GM18507 (cell line): ENCODE measurements around the gene SEC24D.
A peak's percentile ranks its signal among the peaks of the same experiment; 100 is the strongest.

ENCODE experiments used
- DNase-seq: peaks from one replicate; pipeline ENCODE4 v3.0.0; 2011; ENCODE audit warnings: low read depth; ENCODE audit not compliant: insufficient read length; ENCODE audit errors: extremely low spot score
- FAIRE-seq: peaks from 2 replicates; lab custom pipeline; 2011; peaks lifted over from hg19 to GRCh38; lab: Jason Lieb, UNC

Gene SEC24D

GRCh38 chr4:118734491-118735205 is 101.3 kb downstream of the SEC24D start:
- DNase-seq = no peak
- no peak for FAIRE-seq

- FAIRE-seq (no peak), DNase-seq (no peak)
These were observed 103.2 kb downstream of the SEC24D start for GRCh38 chr4:118732591-118733330.

- DNase-seq = no peak
- no peak for FAIRE-seq
These were observed 105.2 kb downstream of the SEC24D start for GRCh38 chr4:118730683-118731082.

GRCh38 chr4:118729287-118730286 is 106.3 kb downstream of the SEC24D start:
- DNase-seq (no peak), FAIRE-seq (no peak)

GRCh38 chr4:118727360-118727759 is 108.6 kb downstream of the SEC24D start:
- FAIRE-seq (no peak), DNase-seq (no peak)

- DNase-seq (no peak), FAIRE-seq (no peak)
These were observed 112.6 kb downstream of the SEC24D start for GRCh38 chr4:118723369-118723768.

GRCh38 chr4:118721752-118722151 is 114.2 kb downstream of the SEC24D start:
- FAIRE-seq (no peak), DNase-seq (no peak)

GRCh38 chr4:118718511-118719170 is 117.3 kb downstream of the SEC24D start:
- FAIRE-seq = no peak

GRCh38 chr4:118716304-118716703 is 119.6 kb downstream of the SEC24D start:
- FAIRE-seq (no peak), DNase-seq (no peak)

More at GRCh38 chr4:118718511-118719170, 117.3 kb downstream of the SEC24D start:
- no peak for DNase-seq

GRCh38 chr4:118714682-118715081 is 121.2 kb downstream of the SEC24D start:
- DNase-seq (no peak), FAIRE-seq (no peak)

GRCh38 chr4:118712872-118713271 is 123.1 kb downstream of the SEC24D start:
- no peak for DNase-seq
- no peak for FAIRE-seq

GRCh38 chr4:118711052-118711451 is 124.9 kb downstream of the SEC24D start:
- no peak for DNase-seq
- no peak for FAIRE-seq

- DNase-seq (no peak), FAIRE-seq (no peak)
These were observed 132.8 kb downstream of the SEC24D start for GRCh38 chr4:118703118-118703517.

GRCh38 chr4:118684873-118685811 is 150.8 kb downstream of the SEC24D start, which contains the start of gene METTL14:
TSS of gene METTL14 (plus strand) at chr4:118685392. CDS start at chr4:118685535, 143 bp downstream.
- peak; percentile 77 for DNase-seq
- peak; percentile 93 for FAIRE-seq

- DNase-seq (no peak), FAIRE-seq (peak; percentile 53)
These were observed 152.4 kb downstream of the SEC24D start for GRCh38 chr4:118683513-118683912.

- no peak for FAIRE-seq
- DNase-seq = no peak
These were observed 153.0 kb downstream of the SEC24D start for GRCh38 chr4:118682928-118683327.

- DNase-seq (no peak), FAIRE-seq (no peak)
These were observed 155.1 kb downstream of the SEC24D start for GRCh38 chr4:118680808-118681207.

GRCh38 chr4:118676128-118676527 is 159.8 kb downstream of the SEC24D start:
- FAIRE-seq (no peak), DNase-seq (no peak)
